Endothelial cell of umbilical vein (primary cell): ENCODE results near the gene TFAM. TPM values are rescaled to one million over a fixed set of nuclear protein-coding genes. Genes with fewer than 3 reads are reported as not detected.

ENCODE experiments used
- BruUV-seq: library from RNA; stranded (reverse); fragments of 400-500 nt; replicated peaks from 2 replicates; lab custom pipeline; 2021; lab: Mats Ljungman, UMichigan
- CTCF ChIA-PET: fragments of 300-600, 350-600 bp; sonication (Branson Sonifier 250); formaldehyde crosslinking; loops from one replicate; lab custom pipeline; 2021; ENCODE audit warnings: antibody characterized with exemption, inconsistent platforms; lab: Charles Lee
- POLR2A ChIA-PET: fragments of 300-600, 350-600 bp; sonication (Branson Sonifier 250); formaldehyde crosslinking; loops from one replicate; lab custom pipeline; 2021; ENCODE audit warnings: antibody characterized with exemption, inconsistent platforms; lab: Charles Lee
- DNase-seq: peaks from one replicate; pipeline ENCODE4 v3.0.0-alpha.2; 2011; ENCODE audit warnings: low read depth, low spot score
- FAIRE-seq: peaks from 2 replicates; lab custom pipeline; 2011; peaks lifted over from hg19 to GRCh38; lab: Jason Lieb, UNC
- H2AFZ ChIP-seq: 2 replicates; pipeline ENCODE4 v1.6.0; 2012; ENCODE audit warnings: low read depth, low read length, control low read depth, inconsistent platforms
- H3K27ac ChIP-seq: 2 replicates; pipeline ENCODE4 v1.5.1; 2011; ENCODE audit warnings: low read depth, mild to moderate bottlenecking, control low read depth, low read length, moderate library complexity; ENCODE audit not compliant: insufficient read depth
- H3K27me3 ChIP-seq, 2 experiments: 2 replicates each; pipeline versions ENCODE4 v1.6.0 to v1.6.1; 2011; ENCODE audit warnings: low read length in 2 of 2, mixed read lengths in 1 of 2; ENCODE audit not compliant: control insufficient read depth in 2 of 2, insufficient read depth in 2 of 2
- H3K36me3 ChIP-seq, 2 experiments: 2 replicates in 1 of 2; 3 replicates in 1 of 2; pipeline ENCODE4 v1.5.1; 2011; ENCODE audit warnings: low read length in 2 of 2, mild to moderate bottlenecking in 1 of 2, moderate library complexity in 1 of 2; ENCODE audit not compliant: control insufficient read depth in 2 of 2, insufficient read depth in 2 of 2; ENCODE audit errors: extremely low read depth in 1 of 2
- H3K4me1 ChIP-seq: 3 replicates; pipeline ENCODE4 v1.5.1; 2011; ENCODE audit warnings: mild to moderate bottlenecking, low read length; ENCODE audit not compliant: control insufficient read depth, insufficient read depth; ENCODE audit errors: extremely low read depth
- H3K4me2 ChIP-seq: 2 replicates; pipeline ENCODE4 v1.6.1; 2011; ENCODE audit warnings: low read length, control low read depth, mixed read lengths; ENCODE audit not compliant: insufficient read depth
- H3K4me3 ChIP-seq, 3 experiments: fragments of 200-600 bp in 1 of 3; sonication (generic), shearing (Covaris generic) in 1 of 3; replicated peaks in 1 of 3; 2 replicates each; pipeline ENCODE4 v1.5.1; 2011 to 2016; ENCODE audit warnings: control low read depth in 3 of 3, low read length in 3 of 3, mild to moderate bottlenecking in 2 of 3, inconsistent platforms in 1 of 3, low read depth in 1 of 3, moderate library complexity in 1 of 3; ENCODE audit not compliant: insufficient read depth in 1 of 3
- H3K79me2 ChIP-seq: 2 replicates; pipeline ENCODE4 v1.6.0; 2012; ENCODE audit warnings: low read length, inconsistent platforms; ENCODE audit not compliant: control insufficient read depth, insufficient read depth
- H3K9ac ChIP-seq: replicated peaks from 2 replicates; pipeline ENCODE3; 2011; ENCODE audit warnings: low read length, control low read depth; ENCODE audit not compliant: insufficient read depth; ENCODE audit errors: extremely low read depth
- H3K9me1 ChIP-seq: replicated peaks from 3 replicates; pipeline ENCODE4 v1.6.0; 2011; ENCODE audit warnings: mild to moderate bottlenecking, low read length; ENCODE audit not compliant: control insufficient read depth, insufficient read depth; ENCODE audit errors: extremely low read depth
- H3K9me3 ChIP-seq: replicated peaks from 2 replicates; pipeline ENCODE4 v1.5.1; 2012; ENCODE audit warnings: low read length, inconsistent platforms; ENCODE audit not compliant: control insufficient read depth, insufficient read depth
- H4K20me1 ChIP-seq: replicated peaks from 2 replicates; pipeline ENCODE3; 2011; ENCODE audit warnings: mild to moderate bottlenecking, low read length; ENCODE audit not compliant: control insufficient read depth, insufficient read depth; ENCODE audit errors: extremely low read depth
- CTCF ChIP-seq, 2 donors: IDR thresholded peaks; 1 replicate in 1 of 2; 2 replicates in 1 of 2; pipeline ENCODE4 v1.5.1; 2011; ENCODE audit warnings: low read length in 2 of 2, mild to moderate bottlenecking in 2 of 2, moderate library complexity in 2 of 2, control low read depth in 1 of 2, inconsistent platforms in 1 of 2, low read depth in 1 of 2; ENCODE audit not compliant: insufficient read depth in 1 of 2; ENCODE audit errors: extremely low read depth in 1 of 2
- EZH2 ChIP-seq: IDR thresholded peaks from 2 replicates; pipeline ENCODE4 v1.6.1; 2012; ENCODE audit warnings: borderline replicate concordance, low read depth, mild to moderate bottlenecking, moderate library complexity, low read length, inconsistent platforms; ENCODE audit not compliant: severe bottlenecking
- FOS ChIP-seq: IDR thresholded peaks from 2 replicates; pipeline ENCODE4 v1.6.1; 2011; ENCODE audit warnings: mild to moderate bottlenecking, low read length, moderate library complexity, borderline replicate concordance; ENCODE audit not compliant: insufficient read depth
- GATA2 ChIP-seq: IDR thresholded peaks from 2 replicates; pipeline ENCODE4 v1.7.0; 2011; ENCODE audit warnings: low read depth, mild to moderate bottlenecking, moderate library complexity, mixed read lengths, low read length; ENCODE audit not compliant: insufficient read length, insufficient read depth
- JUN ChIP-seq: IDR thresholded peaks from 2 replicates; pipeline ENCODE4 v1.6.1; 2011; ENCODE audit warnings: borderline replicate concordance, low read depth; ENCODE audit not compliant: insufficient read length, insufficient read depth
- MAX ChIP-seq: IDR thresholded peaks from 2 replicates; pipeline ENCODE4 v1.6.1; 2011; ENCODE audit not compliant: insufficient read depth, insufficient read length
- MYC ChIP-seq: IDR thresholded peaks from one replicate; pipeline ENCODE4 v1.6.1; 2011; ENCODE audit warnings: mild to moderate bottlenecking, low read depth, low read length
- POLR2A ChIP-seq: IDR thresholded peaks from 2 replicates; pipeline ENCODE4 v1.6.1; 2012; ENCODE audit warnings: low read depth, mild to moderate bottlenecking, control low read depth, low read length
- POLR2AphosphoS5 ChIP-seq: IDR thresholded peaks from 2 replicates; pipeline ENCODE4 v1.6.1; 2012; ENCODE audit warnings: low read depth, mild to moderate bottlenecking, control low read depth, low read length, moderate library complexity; ENCODE audit not compliant: insufficient read depth
- dilution Hi-C: fragments of 300-500 bp; cut with MboI; formaldehyde crosslinking; loops from one replicate; pipeline ENCODE4 v1.15.0; 2019; ENCODE audit warnings: low sequenced_read_pairs; ENCODE audit not compliant: extremely low pct_ligation_motif_present
- intact Hi-C: fragments of 100-400 bp; cut with micrococcal nuclease; formaldehyde crosslinking; loops from one replicate; pipeline ENCODE4 v1.10.0; 2022
- polyA plus RNA-seq, 4 experiments: library from polyadenylated mRNA; depleted of rRNA in 3 of 4; stranded (reverse) in 3 of 4; unstranded in 1 of 4; fragments of >200 nt; gene quantifications; 2 replicates each; pipeline versions ENCODE4 v1.2.1 to v1.2.3, GENCODE V29; 2011 to 2012; ENCODE audit warnings: missing spikeins in 1 of 4
- total RNA-seq: library from RNA; stranded (reverse); gene quantifications from 2 replicates; pipeline ENCODE4 v1.2.3, GENCODE V29; 2021

TFAM gene
- total and polyA plus RNA-seq, 2 donors (not counting 3 experiments of a cell fraction or from before 2014, with no cell fraction given): 21.3 to 45.1 TPM

GRCh38 chr10:58336242-58336641, 49.0 kb upstream of the TFAM start:
- ChIA-PET CTCF (no interaction called here), POLR2A (interaction anchor here (1.4 kb wide), 2 partner anchors 49 to 68 kb away, joined by 6 read pairs; partner anchors contain the start of genes CISD1, IPMK and TFAM)

More at GRCh38 chr10:58336242-58336641, 49.0 kb upstream of the TFAM start:
- Histone ChIP-seq H3K9me1 (no peaks in the 10 kb centered on the region), H3K27ac (no peak overlapping the region), H2AFZ (no peak overlapping the region), H3K9ac (no peak overlapping the region), H3K4me1 (peaks cover 5% of the 10 kb centered on the region), H3K36me3 (no peaks in the 10 kb centered on the region), H3K4me3 (peak overlapping the region in 1 of 3 experiments; percentile 73), H3K27me3 (peaks cover 9 to 10% of the 10 kb centered on the region in 2 experiments), H3K9me3 (no peaks in the 10 kb centered on the region), H3K79me2 (peaks cover 41% of the 10 kb centered on the region), H3K4me2 (peak overlapping the region; percentile 87), H4K20me1 (peaks cover 3% of the 10 kb centered on the region)
- TF ChIP-seq POLR2AphosphoS5 (no peak), JUN (no peak), MAX (no peak), EZH2 (no peak), CTCF (IDR thresholded peaks at IDR 0.05; ENCODE audit: extremely low read depth in 1 of 2, insufficient read depth in 1 of 2, low read depth in 1 of 2, low read length in 2 of 2) (no peak), GATA2 (no peak), MYC (no peak), FOS (no peak), POLR2A (no peak)
- FAIRE-seq (no peak), DNase-seq (no peak)
- BruUV-seq: TSS peak; percentile 39
- dilution Hi-C loops (no loop called here), intact Hi-C loops (no loop called here)
